A549 (cell line): Measurements from ENCODE around the gene UGT8. TPM values are rescaled to one million over a fixed set of nuclear protein-coding genes. Genes with fewer than 3 reads are reported as not detected.
"Not testable (repeated sequence)": the region's sequence is repeated elsewhere in the genome, so short reads cannot be mapped to it uniquely, and the experiment has no call there.

Experiments
- ATAC-seq, 2 experiments: fragments of 200-7000 bp in 1 of 2; fragments of >200 bp in 1 of 2; cut with Nextera tagmentation in 1 of 2; cut with Tn5 transposase in 1 of 2; 3 replicates each; pipeline versions ENCODE4 v1.8.0 to v1.9.1; 2018 to 2020; ENCODE audit warnings: mild to moderate bottlenecking in 1 of 2, moderate library complexity in 1 of 2
- CTCF ChIA-PET: fragments of 300-600 bp; sonication (Branson Sonifier 250); formaldehyde crosslinking; extraction: SDS; loops from one replicate; lab custom pipeline; 2021; ENCODE audit warnings: antibody characterized with exemption, inconsistent platforms; lab: Yijun Ruan, JAX
- POLR2A ChIA-PET: fragments of 350-600 bp; formaldehyde crosslinking; extraction: SDS; loops from one replicate; lab custom pipeline; 2021; ENCODE audit warnings: antibody characterized with exemption, inconsistent platforms; lab: Yijun Ruan, JAX
- DNase-seq, 2 experiments: peaks; one replicate each; pipeline versions ENCODE4 v3.0.0 to v3.0.0-alpha.2; 2011 to 2016; ENCODE audit warnings: low read depth in 1 of 2, low spot score in 1 of 2
- FAIRE-seq: peaks from 2 replicates; lab custom pipeline; 2011; peaks lifted over from hg19 to GRCh38; lab: Jason Lieb, UNC
- H3K27ac ChIP-seq, 2 experiments: fragments of >200 bp; sonication (Bioruptor Twin); formaldehyde crosslinking; 3 replicates each; pipeline ENCODE4 v1.5.1; 2016 to 2017
- H3K4me1 ChIP-seq: fragments of >200 bp; sonication (Bioruptor Twin); formaldehyde crosslinking; 3 replicates; pipeline ENCODE4 v1.6.1; 2016
- H3K4me2 ChIP-seq: fragments of >200 bp; sonication (Bioruptor Twin); formaldehyde crosslinking; 3 replicates; pipeline ENCODE4 v1.6.1; 2016
- H3K4me3 ChIP-seq: fragments of >200 bp; sonication (Bioruptor Twin); formaldehyde crosslinking; 3 replicates; pipeline ENCODE4 v1.5.1; 2016
- H3K9me3 ChIP-seq: fragments of >200 bp; sonication (Bioruptor Twin); formaldehyde crosslinking; 3 replicates; pipeline ENCODE4 v1.6.1; 2016
- ATOH8 ChIP-seq: fragments of 250-450 bp; sonication (Bioruptor Pico); IDR thresholded peaks from 2 replicates; pipeline ENCODE4 v1.5.0; 2020; ENCODE audit warnings: low read depth, mild to moderate bottlenecking, moderate library complexity
- BHLHE40 ChIP-seq: IDR thresholded peaks from 2 replicates; pipeline ENCODE4 v1.6.1; 2012; ENCODE audit warnings: low read depth, low read length, inconsistent platforms
- CEBPB ChIP-seq, 2 experiments: fragments of >200 bp in 1 of 2; sonication (Bioruptor Twin) in 1 of 2; formaldehyde crosslinking in 1 of 2; IDR thresholded peaks; 2 replicates each; pipeline ENCODE4 v1.6.1; 2012 to 2016
- E2F6 ChIP-seq: IDR thresholded peaks from 2 replicates; pipeline ENCODE4 v1.6.1; 2012; ENCODE audit warnings: low read depth, borderline replicate concordance
- EHF ChIP-seq: fragments of 250-450 bp; sonication (Bioruptor Pico); IDR thresholded peaks from 2 replicates; pipeline ENCODE4 v1.5.0; 2020; ENCODE audit warnings: mild to moderate bottlenecking
- EHMT2 ChIP-seq: fragments of 200-600 bp; sonication (generic); IDR thresholded peaks from 2 replicates; pipeline ENCODE4 v1.6.1; 2016; ENCODE audit warnings: antibody characterized with exemption, low read depth, mild to moderate bottlenecking, moderate library complexity
- ELK1 ChIP-seq: fragments of 150-350 bp; IDR thresholded peaks from 2 replicates; pipeline ENCODE4 v1.6.1; 2014; ENCODE audit warnings: low read depth, mild to moderate bottlenecking, low read length
- FOSB ChIP-seq: fragments of 250-450 bp; sonication (Bioruptor Pico); IDR thresholded peaks from 2 replicates; pipeline ENCODE4 v1.5.0; 2020; ENCODE audit warnings: mild to moderate bottlenecking, moderate library complexity
- FOSL2 ChIP-seq, 2 experiments: fragments of 450-650 bp in 1 of 2; fragments of >200 bp in 1 of 2; sonication (Bioruptor Twin) in 1 of 2; formaldehyde crosslinking; IDR thresholded peaks; 2 replicates each; pipeline versions ENCODE4 v1.5.0 to v1.6.1; 2016 to 2020; ENCODE audit warnings: mild to moderate bottlenecking in 1 of 2, moderate library complexity in 1 of 2
- GATA3 ChIP-seq: IDR thresholded peaks from 2 replicates; pipeline ENCODE4 v1.6.1; 2012; ENCODE audit warnings: borderline replicate concordance
- HES2 ChIP-seq: fragments of >200 bp; sonication (Bioruptor Twin); formaldehyde crosslinking; IDR thresholded peaks from 2 replicates; pipeline ENCODE4 v1.6.1; 2016
- HEYL ChIP-seq: fragments of 250-450 bp; sonication (Bioruptor Pico); IDR thresholded peaks from 2 replicates; pipeline ENCODE4 v1.8.0; 2021; ENCODE audit warnings: mild to moderate bottlenecking, moderate library complexity
- HOXB13 ChIP-seq: fragments of 250-450 bp; sonication (Bioruptor Pico); IDR thresholded peaks from 2 replicates; pipeline ENCODE4 v1.5.0; 2020; ENCODE audit warnings: low read depth, mild to moderate bottlenecking, moderate library complexity
- HOXB5 ChIP-seq: fragments of 250-450 bp; sonication (Bioruptor Pico); IDR thresholded peaks from 2 replicates; pipeline ENCODE4 v1.5.0; 2020; ENCODE audit warnings: mild to moderate bottlenecking, moderate library complexity
- KDM1A ChIP-seq: fragments of 200-600 bp; sonication (generic); IDR thresholded peaks from 2 replicates; pipeline ENCODE4 v1.6.1; 2016; ENCODE audit warnings: low read depth, mild to moderate bottlenecking
- MAFK ChIP-seq: fragments of 450-650 bp; IDR thresholded peaks from 2 replicates; pipeline ENCODE4 v1.6.1; 2014; ENCODE audit not compliant: partially characterized antibody
- MYC ChIP-seq: IDR thresholded peaks from 2 replicates; pipeline ENCODE4 v1.6.1; 2012; ENCODE audit warnings: mild to moderate bottlenecking, inconsistent platforms, low read length, improper control_type of control experiment, borderline replicate concordance
- NFE2L2 ChIP-seq: fragments of 150-350 bp; conservative IDR thresholded peaks from 2 replicates; pipeline ENCODE4 v1.6.1; 2014; ENCODE audit warnings: low read length
- NPAS2 ChIP-seq: fragments of 250-450 bp; sonication (Bioruptor Pico); IDR thresholded peaks from 2 replicates; pipeline ENCODE4 v1.8.0; 2022; ENCODE audit warnings: mild to moderate bottlenecking, moderate library complexity, borderline replicate concordance
- RARB ChIP-seq: fragments of 250-450 bp; sonication (Bioruptor Pico); IDR thresholded peaks from 2 replicates; pipeline ENCODE4 v1.8.0; 2021; ENCODE audit warnings: mild to moderate bottlenecking, moderate library complexity
- RCOR1 ChIP-seq: fragments of 150-350 bp; IDR thresholded peaks from 2 replicates; pipeline ENCODE4 v1.6.1; 2014; ENCODE audit warnings: antibody characterized with exemption, low read length, low read depth
- RFX5 ChIP-seq: fragments of 450-650 bp; IDR thresholded peaks from 2 replicates; pipeline ENCODE4 v1.7.1; 2014; ENCODE audit warnings: antibody characterized with exemption, mild to moderate bottlenecking, moderate library complexity
- RNF2 ChIP-seq: fragments of 200-600 bp; sonication (generic); IDR thresholded peaks from 2 replicates; pipeline ENCODE4 v1.6.1; 2016; ENCODE audit warnings: low read depth, mild to moderate bottlenecking, antibody characterized with exemption, moderate library complexity, borderline replicate concordance
- SREBF2 ChIP-seq: fragments of 450-650 bp; IDR thresholded peaks from 2 replicates; pipeline ENCODE4 v1.6.1; 2014; ENCODE audit warnings: mild to moderate bottlenecking, moderate library complexity
- TP53 ChIP-seq: fragments of 250-450 bp; sonication (Bioruptor Pico); IDR thresholded peaks from 2 replicates; pipeline ENCODE4 v1.5.0; 2021; ENCODE audit warnings: mild to moderate bottlenecking, moderate library complexity
- USF2 ChIP-seq: fragments of 450-650 bp; IDR thresholded peaks from 2 replicates; pipeline ENCODE4 v1.6.1; 2014; ENCODE audit warnings: antibody characterized with exemption
- ZC3H11A ChIP-seq: fragments of 450-650 bp; IDR thresholded peaks from 2 replicates; pipeline ENCODE4 v1.6.1; 2014; ENCODE audit warnings: antibody characterized with exemption, mild to moderate bottlenecking
- WGBS: methylation state at CpG from one replicate; pipeline ENCODE4 v1.1.6; 2017; ENCODE audit errors: missing lambda C conversion rate; 5-methylcytosine and 5-hydroxymethylcytosine counted together
- polyA plus RNA-seq, 4 experiments: library from polyadenylated mRNA; depleted of rRNA in 3 of 4; stranded (reverse); fragments of >200 nt; fragmentation: RNase III in 1 of 4; extraction: RNeasy Plus Mini Kit Qiagen cat#74134 plus additional on column Dnase treatment in 1 of 4; gene quantifications; 2 replicates in 3 of 4; 3 replicates in 1 of 4; pipeline ENCODE4 v1.2.3, GENCODE V29; 2011 to 2017

The UGT8 gene
- polyA plus RNA-seq, 2 of the 4 experiments (the other 2 are of a cell fraction) = 0.04 to 0.06 TPM

- no peak overlapping the region for H3K4me3 ChIP-seq
- H3K27ac ChIP-seq = no peak overlapping the region
- H3K4me2 ChIP-seq = no peak overlapping the region
- ATAC-seq (no peak), FAIRE-seq (no peak), DNase-seq (no peak)
- CTCF ChIA-PET = no interaction called here
- POLR2A ChIA-PET = no interaction called here
- H3K4me1 ChIP-seq = no peaks in the 10 kb centered on the region
- H3K9me3 ChIP-seq = no peaks in the 10 kb centered on the region
- TF ChIP-seq EHF (CRISPR knock-in tag) (no peak), NFE2L2 (no peak), BHLHE40 (no peak), HOXB5 (CRISPR knock-in tag) (no peak), RCOR1 (no peak), HOXB13 (CRISPR knock-in tag) (no peak), FOSB (no peak), EHMT2 (no peak), HES2 (no peak), RFX5 (no peak), E2F6 (no peak), CEBPB (IDR thresholded peaks at IDR 0.05) (no peak)
- TF ChIP-seq, all 56 proteins: peak for 0
- WGBS = 18% methylated on average over 2 of the region's 2 CpGs
Observed at GRCh38 chr4:114577386-114577785, 21.2 kb upstream of the UGT8 start.

- H3K4me3 ChIP-seq = no peak overlapping the region
- no peak for FAIRE-seq
- H3K27ac ChIP-seq = no peak overlapping the region
- H3K9me3 ChIP-seq = no peaks in the 10 kb centered on the region
- WGBS = 6% methylated on average over 1 of the region's 1 CpG
- no peak overlapping the region for H3K4me2 ChIP-seq
- ChIA-PET POLR2A (no interaction called here), CTCF (no interaction called here)
- TF ChIP-seq ZC3H11A = no peak
- no peaks in the 10 kb centered on the region for H3K4me1 ChIP-seq
- DNase-seq = no peak
- no peak for ATAC-seq
Observed at GRCh38 chr4:114582621-114583020, 16.0 kb upstream of the UGT8 start.

GRCh38 chr4:114588305-114588704, 10.3 kb upstream of the UGT8 start:
- WGBS = 26% methylated on average over 6 of the region's 6 CpGs
- Histone ChIP-seq H3K4me2 (no peak overlapping the region), H3K9me3 (no peaks in the 10 kb centered on the region), H3K4me3 (no peak overlapping the region), H3K27ac (no peak overlapping the region), H3K4me1 (no peaks in the 10 kb centered on the region)
- DNase-seq (no peak), FAIRE-seq (no peak), ATAC-seq (no peak)
- CTCF ChIA-PET = no interaction called here
- POLR2A ChIA-PET = no interaction called here
- TF ChIP-seq ZC3H11A = no peak
- no peak for TF ChIP-seq NPAS2
- no peak for TF ChIP-seq ELK1
- TF ChIP-seq MYC = no peak
- no peak for TF ChIP-seq FOSB
- TF ChIP-seq MAFK = no peak
- no peak for TF ChIP-seq HEYL (CRISPR knock-in tag)
- no peak for TF ChIP-seq RARB
- TF ChIP-seq GATA3 = no peak
- TF ChIP-seq FOSL2 (IDR thresholded peaks at IDR 0.05) = no peak
- TF ChIP-seq FOSL2 (CRISPR knock-in tag; IDR thresholded peaks at IDR 0.05) = no peak
- no peak for TF ChIP-seq ATOH8
- TF ChIP-seq USF2 = no peak
- no peak for TF ChIP-seq RNF2
- no peak for TF ChIP-seq SREBF2
- no peak for TF ChIP-seq TP53 (CRISPR knock-in tag)
- no peak for TF ChIP-seq RFX5
- TF ChIP-seq EHF (CRISPR knock-in tag) = no peak
- TF ChIP-seq KDM1A = no peak

- H3K9me3 ChIP-seq, POLR2A ChIA-PET, ATAC-seq, H3K27ac ChIP-seq, DNase-seq, H3K4me2 ChIP-seq, H3K4me1 ChIP-seq, H3K4me3 ChIP-seq, FAIRE-seq, CTCF ChIA-PET: not testable (repeated sequence)
- 40% methylated on average over 1 of the region's 1 CpG for WGBS
Observed at GRCh38 chr4:114590360-114590759, 8.2 kb upstream of the UGT8 start.
